ENCODE results near the gene MEIOB.

Gene MEIOB

DNA sequence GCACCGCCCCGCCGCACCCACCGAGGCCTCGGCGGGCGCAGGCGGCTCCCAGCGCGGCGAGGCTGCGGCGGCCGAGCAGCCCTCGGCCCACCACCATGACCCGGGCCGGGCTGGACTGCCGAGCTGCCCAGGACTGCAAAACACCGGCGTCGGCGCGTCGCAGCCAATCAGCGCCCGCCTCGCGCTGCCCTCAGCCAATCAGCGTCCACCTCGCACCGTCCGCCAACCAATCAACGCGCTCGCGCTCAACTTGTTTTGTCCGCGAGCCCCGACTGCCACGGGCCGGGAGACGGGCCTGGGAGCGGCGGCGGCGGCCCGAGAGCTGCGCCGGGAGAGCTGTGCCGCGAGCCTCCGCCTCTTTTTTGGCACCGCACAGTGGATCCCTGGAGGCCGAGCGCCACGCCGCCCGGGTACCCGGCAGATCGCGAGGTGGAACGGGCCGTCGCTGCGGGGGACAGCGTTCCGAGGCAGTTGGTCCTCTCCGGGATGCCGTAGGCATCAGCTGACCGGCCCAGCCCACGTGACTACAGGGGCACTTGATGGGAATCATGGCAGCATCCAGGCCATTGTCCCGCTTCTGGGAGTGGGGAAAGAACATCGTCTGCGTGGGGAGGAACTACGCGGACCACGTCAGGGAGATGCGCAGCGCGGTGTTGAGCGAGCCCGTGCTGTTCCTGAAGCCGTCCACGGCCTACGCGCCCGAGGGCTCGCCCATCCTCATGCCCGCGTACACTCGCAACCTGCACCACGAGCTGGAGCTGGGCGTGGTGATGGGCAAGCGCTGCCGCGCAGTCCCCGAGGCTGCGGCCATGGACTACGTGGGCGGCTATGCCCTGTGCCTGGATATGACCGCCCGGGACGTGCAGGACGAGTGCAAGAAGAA lies 45.0 kb downstream of the MEIOB start, which contains the start of the genes FAHD1 and HAGH:
Gene FAHD1, plus strand, starts transcription at position 516 of the 883 bp plus-strand sequence. Its CDS starts 33 bp downstream, at position 549.
Gene HAGH, minus strand, starts transcription at position 135 of the 883 bp plus-strand sequence. Its CDS starts 38 bp downstream, at position 97.
- DNase-seq = peak; percentile 91 to 94

DNA sequence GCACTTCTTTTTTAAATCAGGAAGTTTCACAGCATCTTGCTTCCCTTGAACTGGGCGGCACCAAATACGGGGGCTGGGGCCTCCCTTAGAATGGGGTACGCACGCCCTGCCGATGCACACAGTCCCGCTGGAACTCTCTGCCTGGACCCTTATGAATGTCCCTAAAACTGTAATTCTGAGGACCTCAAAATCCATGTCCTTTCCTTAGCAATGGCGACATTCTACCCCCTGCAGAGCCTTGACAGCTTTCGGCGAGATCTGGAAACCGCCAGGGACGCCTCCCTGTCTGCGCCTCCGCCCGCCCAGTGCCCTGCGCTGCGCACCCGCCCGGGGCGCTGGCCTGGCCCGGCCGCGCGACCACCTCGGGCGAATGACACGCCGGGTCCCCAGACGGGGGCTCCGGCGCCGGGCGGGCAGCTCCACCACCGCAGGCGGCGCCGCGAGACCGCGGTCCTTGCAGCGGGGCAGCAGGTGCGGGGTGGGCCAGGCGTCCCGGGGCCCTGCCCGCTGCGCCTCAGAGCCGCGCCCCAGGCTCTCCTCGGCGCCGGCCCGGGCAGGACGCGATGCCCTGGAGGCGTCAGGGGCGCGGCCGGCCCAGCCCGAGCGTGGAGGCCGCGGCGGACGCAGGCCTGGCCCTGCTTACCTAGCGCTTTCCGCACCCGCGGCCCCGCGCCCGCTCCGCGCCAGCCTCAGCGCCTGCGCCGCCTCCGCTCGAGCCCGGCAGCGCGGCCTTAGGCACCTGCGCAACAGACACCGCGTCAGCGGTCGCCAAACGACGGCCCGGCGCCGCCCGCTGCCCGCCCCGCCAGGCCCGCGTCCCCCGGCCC lies 45.9 kb downstream of the MEIOB start:
- DNase-seq = peak; percentile 19 to 41

DNA sequence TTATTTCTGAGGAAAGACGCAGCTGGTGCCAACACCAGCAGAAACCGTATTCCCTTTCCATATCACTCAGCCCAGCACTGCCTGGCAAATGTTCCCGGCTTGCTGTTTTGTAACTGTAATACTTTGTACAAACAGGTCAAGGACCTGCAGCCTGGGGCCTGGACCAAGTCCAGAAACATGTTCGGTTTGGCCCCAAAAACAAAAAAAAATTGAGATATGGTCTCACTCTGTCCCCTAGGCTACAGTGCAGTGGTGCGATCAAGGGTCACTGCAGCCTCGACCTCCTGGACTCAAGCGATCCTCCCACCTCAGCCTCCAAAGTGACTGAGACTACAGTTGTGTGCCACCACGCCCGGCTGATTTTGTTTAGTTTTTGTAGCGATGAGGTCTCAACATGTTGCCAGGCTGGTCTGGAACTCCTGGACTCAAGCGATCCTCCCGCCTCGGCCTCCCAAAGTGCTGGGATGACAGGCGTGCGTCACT lies 46.5 kb downstream of the MEIOB start:
- DNase-seq = no peak

DNA sequence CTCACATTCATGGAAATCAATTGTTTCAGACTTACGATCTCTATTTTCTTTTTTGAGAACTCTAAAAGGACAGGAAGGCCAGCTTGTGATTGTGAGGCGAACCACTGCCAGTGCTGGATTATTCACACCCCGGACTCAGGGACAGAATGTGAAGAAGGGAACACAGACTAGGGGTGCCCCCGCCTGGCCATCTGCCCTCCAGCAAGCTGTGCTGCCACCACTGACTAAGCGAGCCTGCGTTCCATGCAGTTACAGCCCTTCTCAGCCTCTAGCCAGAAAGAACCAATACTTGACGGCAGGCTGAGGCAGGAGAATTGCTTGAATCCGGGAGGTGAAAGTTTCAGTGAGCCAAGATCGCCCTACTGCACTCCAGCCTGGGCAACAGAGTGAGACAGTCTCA lies 48.1 kb downstream of the MEIOB start:
- DNase-seq = no peak

DNA sequence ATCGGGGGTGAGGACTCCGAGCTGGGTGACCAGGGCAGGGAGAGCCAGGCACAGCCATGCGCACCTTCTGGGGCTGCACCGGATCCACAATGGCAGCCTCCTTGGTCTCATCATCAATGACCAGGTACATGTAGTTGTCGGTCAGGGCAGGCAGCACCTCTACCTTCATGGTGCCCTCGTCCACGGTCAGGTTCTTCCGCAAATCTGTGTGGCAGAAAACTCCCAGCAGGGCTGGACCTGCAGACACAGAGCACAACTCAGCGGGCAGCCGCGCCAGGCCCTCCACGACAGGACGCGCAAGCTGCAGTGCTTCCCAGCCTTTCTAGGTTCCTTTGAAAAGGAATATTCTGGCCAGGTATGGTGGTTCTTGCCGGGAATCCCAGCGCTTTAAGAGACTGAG lies 49.2 kb downstream of the MEIOB start:
- DNase-seq = no peak

DNA sequence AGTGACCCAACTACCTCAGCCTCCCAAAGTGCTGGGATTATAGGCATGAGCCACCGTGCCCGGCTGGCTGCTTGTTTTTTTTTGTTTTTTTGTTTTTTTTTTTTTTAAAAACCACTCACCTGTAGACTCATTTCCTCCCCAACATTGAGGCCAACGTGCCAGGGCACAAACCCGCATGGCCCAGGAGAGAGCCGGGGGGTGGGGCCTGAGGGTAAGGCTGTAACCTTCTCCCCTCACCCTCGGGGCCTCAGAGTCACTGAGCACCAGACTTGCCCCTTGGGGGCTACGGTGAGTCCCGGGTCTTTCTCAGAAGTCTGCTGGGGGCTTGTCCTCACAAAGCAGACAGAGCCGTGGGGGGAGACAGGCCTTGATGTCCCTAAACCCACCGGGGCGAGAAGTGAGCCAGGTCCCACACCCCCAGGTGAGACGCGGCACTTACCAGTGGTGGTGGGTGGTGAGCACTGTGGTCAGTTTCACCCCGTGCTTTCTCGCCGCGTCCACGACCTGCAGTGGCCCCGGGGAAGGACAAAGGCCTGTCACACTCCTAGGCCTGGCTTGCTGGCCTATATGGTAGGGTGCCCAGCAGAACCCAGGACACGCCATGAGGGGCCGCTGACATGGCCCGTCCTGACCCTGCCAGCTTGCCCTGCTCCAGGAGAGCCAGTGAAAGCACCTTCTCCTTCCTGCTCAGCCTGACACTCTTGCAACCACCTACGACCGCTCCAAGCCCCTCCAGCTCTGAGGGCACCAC lies 49.9 kb downstream of the MEIOB start:
- no peak for DNase-seq

DNA sequence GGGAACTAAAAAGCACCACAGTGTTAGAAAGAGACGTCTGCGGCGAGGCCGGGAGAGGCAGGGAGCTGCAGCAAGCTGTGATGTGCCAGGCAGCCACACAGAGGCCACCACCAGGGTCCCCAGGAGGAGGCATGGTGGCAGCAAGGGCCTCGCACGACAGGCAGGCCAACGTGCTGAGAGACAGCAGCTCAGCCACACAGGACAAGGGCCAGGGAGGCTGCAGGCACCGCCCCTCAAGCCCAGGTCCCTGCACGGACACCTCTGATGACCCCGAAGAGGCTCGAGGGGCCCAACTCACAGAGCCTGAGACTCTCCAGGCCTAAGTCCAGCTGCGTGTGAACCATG lies 51.0 kb downstream of the MEIOB start:
- no peak for DNase-seq

DNA sequence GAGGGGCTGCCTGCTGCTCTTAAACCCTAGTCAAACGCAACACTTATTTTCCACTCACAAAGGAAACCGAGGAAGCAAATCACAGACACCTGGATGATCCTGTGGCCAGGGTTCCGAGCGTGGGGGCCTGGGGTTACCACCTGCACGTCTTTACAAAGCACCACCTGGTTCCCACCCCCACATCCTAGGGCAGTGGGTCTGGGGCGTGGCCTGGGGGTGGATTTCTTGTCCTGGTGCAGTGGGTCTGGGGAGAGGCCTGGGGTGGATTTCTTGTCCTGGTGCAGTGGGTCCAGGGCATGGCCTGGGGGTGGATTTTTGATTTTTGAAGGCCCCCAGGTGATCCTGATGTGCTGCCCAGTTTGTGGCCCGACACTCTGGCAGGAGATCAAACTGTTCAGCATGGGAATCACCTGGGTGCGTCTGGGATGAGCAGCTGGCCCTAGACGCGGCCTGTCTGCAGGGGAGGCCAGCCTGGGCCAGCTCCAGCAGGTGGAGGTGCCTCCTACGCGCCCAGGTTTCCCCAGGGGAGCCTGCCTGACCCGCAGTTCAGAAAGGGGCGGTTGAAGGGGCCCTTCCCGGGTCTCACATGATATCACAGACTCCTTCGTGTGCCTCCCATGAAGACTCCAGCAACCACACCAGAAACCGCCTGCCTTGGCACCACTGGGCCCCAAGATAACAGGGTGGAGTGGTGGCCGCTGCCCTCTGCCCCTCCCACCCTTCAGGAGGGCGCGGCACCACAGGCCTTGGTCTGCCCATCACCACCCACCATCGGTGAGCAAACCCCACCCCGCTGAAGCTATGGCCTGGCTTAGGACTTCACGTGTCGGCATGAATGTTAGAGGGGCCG lies 51.6 kb downstream of the MEIOB start:
- DNase-seq = no peak

- DNase-seq = no peak
These were observed 52.4 kb downstream of the MEIOB start for GRCh38 chr16:1819611-1820010.

GRCh38 chr16:1818873-1819525 lies 53.0 kb downstream of the MEIOB start:
- no peak for DNase-seq

GRCh38 chr16:1818204-1818872 lies 53.6 kb downstream of the MEIOB start:
- DNase-seq = no peak

DNA sequence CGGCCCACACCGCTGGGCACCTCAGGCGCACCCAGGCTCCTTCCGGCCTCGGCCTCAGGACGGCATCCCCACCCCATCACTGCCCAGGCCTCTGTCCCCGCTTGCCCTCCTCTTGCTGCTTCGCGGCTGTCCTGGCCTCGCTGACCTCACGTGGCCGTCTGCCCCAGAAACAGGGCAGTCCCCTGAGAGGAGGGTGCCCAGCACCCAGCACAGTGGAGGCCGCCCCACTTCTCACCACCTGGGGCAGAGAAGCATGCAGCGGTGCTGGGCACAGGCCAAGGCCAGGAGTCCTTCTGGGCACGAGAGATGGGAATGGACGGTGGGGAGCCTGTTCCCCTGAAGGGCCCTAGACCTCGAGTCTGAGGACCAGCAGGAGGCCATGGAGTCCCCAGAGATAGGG lies 54.2 kb downstream of the MEIOB start:
- DNase-seq = no peak

DNA sequence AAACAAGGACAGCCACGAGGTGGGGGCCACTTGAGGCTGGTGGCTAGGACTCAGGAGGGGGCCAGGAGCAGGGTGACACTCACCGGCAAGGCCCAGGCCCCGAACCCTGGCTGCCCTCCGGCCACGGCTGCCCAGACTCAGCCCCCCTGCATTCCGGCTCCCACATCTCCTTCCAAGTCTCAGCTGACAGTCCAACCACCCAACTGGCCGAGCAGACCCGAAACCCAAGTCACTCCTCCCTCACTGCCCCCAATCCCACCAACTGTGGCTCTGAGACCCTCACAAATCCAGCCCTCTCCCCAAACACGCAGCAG lies 54.7 kb downstream of the MEIOB start:
- DNase-seq = no peak

- DNase-seq = no peak
These were observed 55.3 kb downstream of the MEIOB start for GRCh38 chr16:1816396-1817275.

DNA sequence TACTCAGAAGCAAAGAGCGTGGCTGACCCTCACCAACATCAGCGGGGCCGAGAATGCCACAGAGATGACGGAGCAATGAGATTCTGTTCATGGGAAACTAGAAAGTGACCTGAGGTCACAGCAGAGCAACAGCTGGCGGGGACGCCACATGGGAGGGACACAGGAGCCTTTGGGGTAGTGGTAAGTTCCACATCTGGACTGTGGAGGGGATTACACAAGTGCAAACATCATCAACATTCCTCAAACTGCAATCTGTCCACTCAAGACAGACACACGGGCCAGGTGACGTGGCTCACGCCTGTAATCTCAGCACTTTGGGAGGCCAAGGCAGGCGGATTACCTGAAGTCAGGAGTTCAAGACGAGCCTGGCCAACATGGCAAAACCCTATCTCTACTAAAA lies 56.5 kb downstream of the MEIOB start:
- no peak for DNase-seq

DNA sequence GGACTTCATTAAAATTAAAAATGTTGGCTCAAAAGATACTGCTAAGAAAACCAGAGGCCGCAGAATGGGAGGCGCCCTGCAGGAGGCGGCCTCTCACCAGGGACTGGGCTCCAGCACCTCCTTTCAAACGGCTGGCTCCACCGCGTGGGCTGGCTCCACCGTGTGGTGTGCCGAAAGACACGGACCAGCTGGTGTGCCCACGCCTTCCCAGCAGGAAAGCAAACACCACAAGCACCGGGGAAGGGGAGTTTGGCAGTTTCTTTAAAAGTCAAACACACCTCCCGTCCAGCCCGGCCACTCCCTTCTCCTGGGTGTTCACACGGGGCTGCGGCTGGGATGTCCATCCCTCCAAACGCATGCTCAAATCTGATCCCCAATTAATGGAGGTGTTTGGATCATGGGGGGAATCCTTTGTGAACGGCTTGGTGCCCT lies 59.2 kb downstream of the MEIOB start:
- DNase-seq = peak; percentile 39 to 40

- DNase-seq = no peak
These were observed 61.4 kb downstream of the MEIOB start for GRCh38 chr16:1810536-1810935.

GRCh38 chr16:1810106-1810505 lies 61.9 kb downstream of the MEIOB start:
- DNase-seq = no peak

GRCh38 chr16:1809281-1809801 lies 62.6 kb downstream of the MEIOB start:
- no peak for DNase-seq

DNA sequence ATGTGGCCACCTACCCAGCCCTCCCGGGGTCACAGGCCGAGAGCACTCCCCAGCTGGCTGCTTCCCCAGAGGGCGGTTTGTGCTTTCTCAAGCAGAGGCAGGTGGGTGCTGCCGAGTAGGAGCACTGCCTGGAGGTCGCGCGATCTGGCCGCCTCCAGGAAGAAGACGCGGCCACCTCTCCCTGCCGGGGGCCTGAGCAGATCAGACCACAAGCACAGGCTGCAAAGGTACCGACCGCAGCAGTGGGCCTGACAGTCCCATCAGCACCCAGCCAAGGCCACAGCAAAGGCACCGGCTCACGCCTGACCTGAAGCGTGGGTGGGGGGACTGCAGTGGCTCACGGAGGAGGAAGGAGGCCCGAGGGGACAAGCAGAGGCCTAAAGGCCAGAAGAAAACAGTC lies 63.3 kb downstream of the MEIOB start:
- DNase-seq = no peak
